NCI-H1436 treated with DMSO at 0.1 percent for 48 hours (cell line): ENCODE measurements around the gene PITPNM3.
A peak's percentile ranks its signal among the peaks of the same experiment; 100 is the strongest.

Source experiments
- DNase-seq: peaks from one replicate; lab custom pipeline; 2025; lab: John Stamatoyannopoulos, UW

Gene PITPNM3

GRCh38 chr17:6443692-6444570, 112.4 kb downstream of the PITPNM3 start, which contains the start of gene PIMREG:
Gene PIMREG, plus strand, starts transcription at chr17:6444455. Its CDS starts 656 bp downstream, at chr17:6445111.
- peak; percentile 69 for DNase-seq

DNA sequence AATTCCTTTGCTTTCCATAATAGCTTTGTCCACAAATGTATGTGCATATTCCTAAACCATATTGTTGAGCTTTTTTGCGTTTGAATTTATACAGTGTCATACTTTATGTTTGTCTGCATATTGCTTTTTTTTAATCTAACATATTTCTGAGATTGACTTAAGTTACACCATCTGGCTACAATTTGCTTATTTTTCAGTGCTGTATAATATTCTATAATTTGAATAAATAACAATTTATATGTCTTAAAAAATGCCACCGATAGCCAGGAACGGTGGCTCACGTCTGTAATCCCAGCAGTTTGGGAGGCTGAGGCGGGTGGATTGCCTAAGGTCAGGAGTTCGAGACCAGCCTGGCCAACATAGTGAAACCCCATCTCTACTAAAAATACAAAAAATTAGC, 113.6 kb downstream of the PITPNM3 start:
- DNase-seq: no peak

GRCh38 chr17:6439951-6440350, 116.4 kb downstream of the PITPNM3 start:
- peak; percentile 15 for DNase-seq

- no peak for DNase-seq
Observed at GRCh38 chr17:6437956-6438355, 118.4 kb downstream of the PITPNM3 start.

GRCh38 chr17:6437466-6437865, 118.9 kb downstream of the PITPNM3 start:
- peak; percentile 35 for DNase-seq

DNA sequence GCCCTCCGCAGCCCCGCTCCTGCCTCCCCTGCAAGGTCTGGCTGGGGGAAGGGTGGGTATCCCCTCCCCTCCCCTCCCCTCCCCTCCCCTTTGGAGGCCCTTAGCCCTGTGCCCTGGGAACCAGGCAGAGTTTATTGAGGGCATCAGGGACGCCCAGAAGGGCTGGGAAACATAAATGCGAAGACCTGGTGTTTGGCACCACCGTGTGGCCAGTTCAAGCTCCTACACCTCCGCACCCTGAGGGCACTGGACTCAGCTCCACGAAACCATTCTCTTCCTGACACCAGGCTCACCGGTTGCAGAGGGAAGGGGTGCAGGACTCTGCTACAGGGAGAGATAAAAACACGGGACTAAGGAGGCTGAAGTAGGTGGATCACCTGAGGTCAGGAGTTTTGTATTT, 120.4 kb downstream of the PITPNM3 start:
- DNase-seq: peak; percentile 47

- DNase-seq: no peak
Observed at GRCh38 chr17:6435051-6435450, 121.3 kb downstream of the PITPNM3 start, which contains the start of gene AIPL1. Gene AIPL1, minus strand, starts transcription at chr17:6435121. Its CDS starts 17 bp downstream, at chr17:6435104.

GRCh38 chr17:6430769-6431168, 125.6 kb downstream of the PITPNM3 start:
- no peak for DNase-seq

DNA sequence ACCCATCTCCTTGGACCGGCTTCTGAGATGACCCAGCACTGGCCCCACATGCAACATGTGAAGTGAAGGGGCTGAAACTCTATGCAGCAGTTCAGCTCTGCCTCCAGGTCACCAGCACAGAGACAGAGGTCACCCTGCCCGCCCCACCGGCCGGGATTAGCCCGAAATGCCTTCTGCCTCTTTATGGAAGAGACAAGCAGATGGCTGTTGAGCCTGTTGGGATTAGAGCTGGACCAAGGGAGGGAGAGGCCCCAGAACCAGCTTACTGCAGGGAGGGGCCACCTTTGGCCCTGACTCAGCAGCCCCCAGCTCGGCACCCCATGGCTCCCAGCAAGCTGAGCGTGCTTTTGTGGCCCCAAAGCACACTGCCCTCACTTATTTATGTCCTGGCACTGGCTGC, 127.1 kb downstream of the PITPNM3 start:
- no peak for DNase-seq

- DNase-seq: no peak
Observed at GRCh38 chr17:6428207-6428965, 128.0 kb downstream of the PITPNM3 start.

GRCh38 chr17:6427279-6427781, 129.0 kb downstream of the PITPNM3 start:
- no peak for DNase-seq

DNA sequence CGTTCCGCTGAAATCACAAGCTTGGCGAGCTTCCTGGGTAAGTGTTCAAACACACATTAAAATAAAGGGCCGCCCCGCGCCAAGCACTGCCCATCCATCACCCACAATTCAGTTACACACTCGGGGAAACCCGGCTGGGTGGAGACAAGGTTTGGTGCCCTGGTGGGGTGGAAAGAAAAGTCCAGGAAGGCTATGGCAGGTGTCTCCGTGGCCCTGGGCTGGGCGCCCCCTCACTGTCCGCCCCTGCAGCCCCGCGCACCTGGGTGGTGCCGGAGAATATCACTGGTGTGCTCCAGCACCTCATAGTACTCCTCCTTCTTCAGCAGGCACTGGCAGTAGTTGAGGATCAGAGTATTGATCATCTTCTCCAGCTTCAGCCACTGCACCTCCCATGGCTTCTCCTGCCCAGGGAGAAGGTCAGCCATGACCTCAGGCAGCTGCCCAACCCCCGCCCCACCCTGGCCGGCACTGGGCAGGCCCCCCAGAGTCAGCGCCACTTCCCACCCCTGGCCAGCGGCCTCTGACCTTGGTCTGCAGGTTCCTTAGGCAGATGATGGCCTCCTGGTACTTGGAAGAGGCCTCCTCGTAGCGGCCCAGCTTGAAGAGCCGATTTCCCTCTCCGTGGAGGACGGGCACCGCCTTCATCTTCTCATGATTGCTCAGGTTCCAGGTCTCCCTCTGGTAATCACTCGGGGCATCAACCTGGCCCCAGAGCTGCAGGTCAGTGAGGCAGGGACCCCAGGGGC, 129.8 kb downstream of the PITPNM3 start:
- no peak for DNase-seq

DNA sequence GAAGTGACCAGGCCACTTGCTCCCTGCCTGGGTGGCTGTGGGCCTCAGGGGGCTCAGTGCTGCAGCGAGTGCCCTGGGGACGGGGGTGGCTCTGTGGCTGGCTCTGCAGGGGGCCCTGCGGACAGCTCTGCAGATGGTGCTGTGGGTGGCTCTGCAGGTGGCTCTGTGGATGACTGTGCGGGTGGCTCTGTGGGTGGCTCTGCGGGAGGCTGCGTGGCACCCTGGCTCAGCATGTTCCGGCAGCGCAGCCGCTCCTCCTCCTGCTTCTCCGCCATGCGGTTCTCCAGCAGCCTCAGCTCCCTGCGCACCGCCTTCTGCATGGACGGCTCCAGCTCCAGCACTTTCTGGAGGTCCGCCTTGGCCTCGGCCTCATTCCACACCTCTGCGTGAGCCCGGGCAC, 130.9 kb downstream of the PITPNM3 start:
- DNase-seq: no peak

DNA sequence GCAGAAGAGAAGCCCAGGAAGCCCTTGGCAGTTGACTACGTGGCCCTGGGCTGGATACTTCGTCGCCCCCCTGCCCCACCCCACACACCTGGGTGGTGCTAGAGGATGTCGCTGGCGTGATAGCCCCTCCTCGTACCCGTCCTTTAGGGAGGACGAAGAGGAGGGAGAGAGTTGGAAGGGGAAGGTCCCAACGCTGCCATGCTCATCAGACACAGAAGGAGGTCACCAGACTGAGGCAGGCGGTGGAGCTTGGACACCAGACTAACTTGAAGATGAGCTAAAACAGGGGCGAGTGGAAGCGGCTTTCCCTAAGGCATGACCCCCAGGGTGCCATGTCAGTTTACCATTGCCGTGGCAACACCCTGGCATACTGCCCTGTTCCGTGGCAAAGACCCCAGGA, 132.4 kb downstream of the PITPNM3 start:
- no peak for DNase-seq

GRCh38 chr17:6422654-6423241, 133.6 kb downstream of the PITPNM3 start:
- no peak for DNase-seq

DNA sequence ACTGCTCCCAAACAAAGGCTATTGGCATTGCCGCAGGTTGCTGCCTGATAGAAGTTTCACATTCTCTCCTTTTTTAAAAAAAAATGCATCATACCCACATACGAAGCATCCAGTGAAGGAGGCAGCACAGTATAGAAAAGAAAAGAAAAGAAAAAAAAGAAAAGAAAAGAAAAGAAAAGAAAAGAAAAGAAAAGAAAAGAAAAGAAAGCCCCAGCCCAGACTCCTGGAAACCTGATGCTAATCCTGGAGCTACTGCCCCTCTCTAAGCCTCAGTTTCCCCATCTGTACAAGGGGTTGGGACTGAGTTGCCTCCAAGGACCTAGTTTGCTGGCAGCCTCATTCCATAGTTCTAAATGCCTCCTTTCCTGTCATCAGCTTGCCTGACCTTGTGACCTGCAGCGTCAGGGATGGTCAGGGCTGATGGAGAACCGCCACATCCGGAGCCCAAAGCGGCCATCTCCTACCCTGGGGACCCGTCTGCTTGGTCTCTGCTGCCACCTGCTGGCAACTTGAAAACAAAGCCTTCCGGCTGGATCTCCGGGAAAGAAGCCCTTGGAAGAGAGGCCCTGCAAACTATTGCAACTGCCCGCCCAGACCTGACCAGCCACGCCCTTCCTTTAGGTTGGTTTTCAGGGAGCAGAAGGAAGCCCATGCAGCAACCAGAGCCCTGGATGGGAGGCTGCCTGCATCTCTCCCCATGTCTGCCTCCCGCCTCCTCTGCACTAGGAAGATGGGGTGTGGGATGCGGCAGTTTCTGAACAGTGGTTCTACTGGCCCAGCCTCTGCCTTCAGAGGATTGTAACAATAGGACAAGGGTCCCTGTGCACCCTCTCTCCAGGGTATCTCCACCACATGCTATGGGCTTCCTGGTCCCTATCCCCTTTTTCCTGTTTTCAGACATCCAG, 134.4 kb downstream of the PITPNM3 start:
- no peak for DNase-seq

DNA sequence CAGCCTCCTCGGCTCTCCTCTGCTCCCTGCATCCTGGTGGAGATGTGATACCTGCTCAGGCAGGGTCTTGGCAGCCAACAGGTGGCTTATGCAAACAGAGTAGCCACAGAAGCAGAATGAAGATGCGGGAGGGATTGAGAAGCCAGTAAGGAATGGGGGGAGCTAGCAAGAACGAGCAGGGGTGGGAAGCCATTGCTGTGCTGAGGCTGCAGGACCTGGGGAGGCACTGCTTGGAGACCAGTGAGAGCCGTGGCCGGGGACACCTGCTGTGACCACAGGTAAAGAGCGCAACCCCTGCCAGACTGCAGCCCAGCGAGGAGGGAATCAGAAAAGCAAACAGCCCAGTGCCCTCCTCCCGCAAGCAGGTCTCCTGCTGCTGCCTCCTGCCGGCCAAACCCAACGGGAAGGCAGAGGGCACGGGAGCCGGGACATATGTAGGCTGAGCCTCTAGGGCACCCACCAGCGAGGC, 136.1 kb downstream of the PITPNM3 start:
- DNase-seq: no peak

DNA sequence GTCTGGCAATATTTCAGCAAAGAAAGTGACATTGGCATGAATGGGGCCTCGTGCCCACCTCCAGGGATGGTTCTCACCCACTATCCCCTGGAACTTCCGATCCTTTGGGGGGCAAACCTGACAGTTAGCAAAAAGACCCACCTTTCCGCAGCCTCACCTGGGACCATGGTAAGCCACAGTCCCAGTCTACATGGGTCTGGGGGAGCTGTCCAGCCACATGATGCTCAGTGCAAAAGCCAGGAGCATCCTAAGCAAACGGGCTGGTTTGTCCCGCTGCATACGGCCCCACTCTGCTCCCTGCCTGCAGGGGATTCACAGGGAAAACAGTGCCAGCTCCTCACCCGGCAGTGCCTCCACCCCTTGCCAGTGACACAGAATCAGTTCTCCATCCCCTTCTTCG, 140.7 kb downstream of the PITPNM3 start:
- DNase-seq: no peak

GRCh38 chr17:6413065-6413464, 143.3 kb downstream of the PITPNM3 start:
- peak; percentile 8 for DNase-seq

- no peak for DNase-seq
Observed at GRCh38 chr17:6408735-6409134, 147.6 kb downstream of the PITPNM3 start.
